GM12865 (cell line): ENCODE measurements around the gene AKR1B1.

Experiments used
- DNase-seq: peaks from one replicate; pipeline ENCODE4 v3.0.0; 2010; ENCODE audit warnings: low read depth
- H3K4me3 ChIP-seq: 2 replicates; pipeline ENCODE4 v1.5.1; 2011; ENCODE audit warnings: mild to moderate bottlenecking, low read depth, low read length, control low read depth
- CTCF ChIP-seq: IDR thresholded peaks from 2 replicates; pipeline ENCODE4 v1.5.1; 2011; ENCODE audit warnings: low read length, control low read depth, low read depth, inconsistent platforms; ENCODE audit not compliant: insufficient read depth; ENCODE audit errors: missing control alignments

AKR1B1 gene

GRCh38 chr7:134434701-134435100 is 24.2 kb downstream of the AKR1B1 start:
- no peak for TF ChIP-seq CTCF
- no peak overlapping the region for H3K4me3 ChIP-seq
- DNase-seq = no peak

GRCh38 chr7:134433430-134433829 is 25.5 kb downstream of the AKR1B1 start:
- H3K4me3 ChIP-seq = no peak overlapping the region
- TF ChIP-seq CTCF = no peak
- DNase-seq = no peak

DNA sequence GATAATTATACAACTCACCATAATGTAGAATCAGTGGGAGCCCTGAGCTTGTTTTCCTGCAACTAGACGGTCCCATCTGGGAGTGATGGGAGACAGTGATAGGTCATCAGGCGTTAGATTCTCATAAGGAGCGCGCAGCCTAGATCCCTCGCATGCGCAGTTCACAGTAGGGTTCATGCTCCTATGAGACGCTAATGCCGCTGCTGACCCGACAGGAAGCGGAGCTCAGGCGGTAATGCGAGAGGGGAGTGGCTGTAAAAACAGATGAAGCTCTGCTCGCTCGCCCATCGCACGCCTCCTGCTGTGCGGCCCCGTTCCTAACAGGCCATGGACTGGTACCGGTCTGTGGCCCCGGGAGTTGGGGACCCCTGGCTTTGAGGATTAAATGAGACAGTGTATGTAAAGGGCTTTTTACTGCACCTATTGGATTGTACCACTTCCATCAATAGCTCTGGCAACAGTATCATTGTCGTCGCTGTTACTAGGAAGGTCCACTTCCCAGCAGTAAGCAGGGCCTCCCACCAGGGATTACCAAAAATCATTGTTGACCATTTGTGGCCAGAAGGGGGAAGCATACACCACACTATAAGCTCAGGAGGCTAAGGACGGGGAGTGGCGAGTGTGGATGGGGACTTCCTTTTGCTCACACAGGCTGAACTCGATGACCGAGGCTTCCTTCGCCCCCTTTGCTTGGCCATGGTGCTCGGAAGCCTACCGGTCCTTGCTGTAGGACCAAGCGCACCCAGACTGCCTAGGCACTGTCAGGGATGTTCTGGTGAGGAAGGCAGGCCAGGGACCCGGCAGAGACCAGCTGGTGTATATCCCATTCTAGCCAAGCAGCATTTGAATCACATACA is 26.4 kb downstream of the AKR1B1 start:
- H3K4me3 ChIP-seq = peak overlapping the region; percentile 48
- peak; percentile 92 for DNase-seq

GRCh38 chr7:134431815-134432214 is 27.1 kb downstream of the AKR1B1 start:
- TF ChIP-seq CTCF = no peak
- no peak overlapping the region; the same call in 1 of the 2 replicates for H3K4me3 ChIP-seq
- no peak for DNase-seq

More for the DNA sequence above, 26.4 kb downstream of the AKR1B1 start:
- TF ChIP-seq CTCF = peak; percentile 63

- no peak overlapping the region for H3K4me3 ChIP-seq
- no peak for TF ChIP-seq CTCF
- DNase-seq = no peak
Measured at GRCh38 chr7:134429481-134429880, 29.4 kb downstream of the AKR1B1 start.

DNA sequence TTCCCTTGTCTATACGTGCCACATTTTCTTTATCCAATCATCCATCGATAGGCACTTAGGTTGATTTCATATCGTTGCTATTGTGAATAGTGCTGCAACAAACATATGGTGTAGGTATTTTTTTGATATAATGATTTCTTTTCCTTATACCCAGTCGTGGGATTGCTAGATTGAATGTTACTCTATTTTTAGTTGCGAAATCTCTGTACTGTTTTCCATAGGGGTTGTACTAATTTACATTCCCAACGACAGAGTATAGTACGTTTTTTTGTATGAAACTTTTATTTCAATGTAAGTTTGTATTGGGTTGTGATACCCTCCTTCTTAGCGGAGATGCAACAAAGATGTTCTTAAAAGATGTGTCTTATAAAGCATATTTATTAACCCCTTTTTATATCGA is 30.0 kb downstream of the AKR1B1 start:
- DNase-seq = no peak
- TF ChIP-seq CTCF = no peak
- no peak overlapping the region for H3K4me3 ChIP-seq

- DNase-seq = no peak
- TF ChIP-seq CTCF = no peak
- no peak overlapping the region for H3K4me3 ChIP-seq
Measured at GRCh38 chr7:134427896-134428295, 31.0 kb downstream of the AKR1B1 start.
